ENCODE measurements around the gene RBMS3. TPM values are rescaled to one million over a fixed set of nuclear protein-coding genes. Genes with fewer than 3 reads are reported as not detected.

RBMS3 gene
- total RNA-seq, 1 donor from 2014 or later: 33.0 TPM

GRCh38 chr3:29452934-29453283, 172.0 kb downstream of the RBMS3 start:
- Mint-ChIP-seq H3K27ac (ENCODE audit: unreplicated experiment) (no peak overlapping the region), H3K27me3 (ENCODE audit: low read depth, unreplicated experiment) (no peaks in the 10 kb centered on the region), H3K4me3 (ENCODE audit: unreplicated experiment) (no peak overlapping the region), H3K36me3 (ENCODE audit: low read depth, unreplicated experiment) (peaks cover 7% of the 10 kb centered on the region), H3K4me1 (ENCODE audit: low read depth, unreplicated experiment) (peaks cover 17% of the 10 kb centered on the region), H3K9me3 (ENCODE audit: unreplicated experiment) (no peaks in the 10 kb centered on the region)
- Histone ChIP-seq H4K20me1 (ENCODE audit: insufficient read depth, low read length) (no peaks in the 10 kb centered on the region), H2AFZ (ENCODE audit: low read depth, low read length) (no peak overlapping the region), H3K27me3 (ENCODE audit: insufficient read depth, low read length) (no peaks in the 10 kb centered on the region), H3K9ac (ENCODE audit: low read length) (no peak overlapping the region), H3K9me3 (ENCODE audit: insufficient read depth, low read depth, low read length) (no peaks in the 10 kb centered on the region), H3K79me2 (ENCODE audit: insufficient read depth, low read length) (no peaks in the 10 kb centered on the region), H3K4me3 (ENCODE audit: insufficient read depth, low read depth, low read length) (no peak overlapping the region), H3K4me1 (ENCODE audit: insufficient read depth, low read length) (no peaks in the 10 kb centered on the region), H3K27ac (ENCODE audit: low read depth, low read length) (no peak overlapping the region), H3K4me2 (ENCODE audit: low read length) (peak overlapping the region; percentile 8), H3K36me3 (ENCODE audit: insufficient read depth, low read length) (peaks cover 4% of the 10 kb centered on the region)
- TF ChIP-seq EZH2 (IDR thresholded peaks at IDR 0.05; ENCODE audit: insufficient read depth, low read length) (no peak), CTCF (IDR thresholded peaks at IDR 0.05; ENCODE audit: insufficient read depth, low read depth, low read length) (no peak)
- FAIRE-seq: no peak
- DNase-seq (ENCODE audit: low read depth): no peak

- Histone ChIP-seq H3K79me2 (ENCODE audit: insufficient read depth, low read length) (no peaks in the 10 kb centered on the region), H3K4me1 (ENCODE audit: insufficient read depth, low read length) (no peaks in the 10 kb centered on the region), H2AFZ (ENCODE audit: low read depth, low read length) (no peak overlapping the region), H3K4me3 (ENCODE audit: insufficient read depth, low read depth, low read length) (no peak overlapping the region), H3K9ac (ENCODE audit: low read length) (no peak overlapping the region), H3K27ac (ENCODE audit: low read depth, low read length) (no peak overlapping the region), H3K27me3 (ENCODE audit: insufficient read depth, low read length) (no peaks in the 10 kb centered on the region), H3K9me3 (ENCODE audit: insufficient read depth, low read depth, low read length) (no peaks in the 10 kb centered on the region), H4K20me1 (ENCODE audit: insufficient read depth, low read length) (no peaks in the 10 kb centered on the region), H3K36me3 (ENCODE audit: insufficient read depth, low read length) (peaks cover 4% of the 10 kb centered on the region), H3K4me2 (ENCODE audit: low read length) (peak overlapping the region; percentile 8)
- DNase-seq (ENCODE audit: low read depth) (no peak), FAIRE-seq (no peak)
- Mint-ChIP-seq H3K36me3 (ENCODE audit: low read depth, unreplicated experiment) (peaks cover 5% of the 10 kb centered on the region), H3K4me3 (ENCODE audit: unreplicated experiment) (no peak overlapping the region), H3K9me3 (ENCODE audit: unreplicated experiment) (no peaks in the 10 kb centered on the region), H3K4me1 (ENCODE audit: low read depth, unreplicated experiment) (peaks cover 13% of the 10 kb centered on the region), H3K27ac (ENCODE audit: unreplicated experiment) (no peak overlapping the region), H3K27me3 (ENCODE audit: low read depth, unreplicated experiment) (no peaks in the 10 kb centered on the region)
- TF ChIP-seq EZH2 (IDR thresholded peaks at IDR 0.05; ENCODE audit: insufficient read depth, low read length) (no peak), CTCF (IDR thresholded peaks at IDR 0.05; ENCODE audit: insufficient read depth, low read depth, low read length) (no peak)
These were observed 172.6 kb downstream of the RBMS3 start for GRCh38 chr3:29453284-29454001.

GRCh38 chr3:29454161-29454611, 173.3 kb downstream of the RBMS3 start:
- Mint-ChIP-seq H3K27me3 (ENCODE audit: low read depth, unreplicated experiment) (no peaks in the 10 kb centered on the region), H3K4me3 (ENCODE audit: unreplicated experiment) (no peak overlapping the region), H3K36me3 (ENCODE audit: low read depth, unreplicated experiment) (peaks cover 5% of the 10 kb centered on the region), H3K9me3 (ENCODE audit: unreplicated experiment) (no peaks in the 10 kb centered on the region), H3K4me1 (ENCODE audit: low read depth, unreplicated experiment) (peaks cover 10% of the 10 kb centered on the region), H3K27ac (ENCODE audit: unreplicated experiment) (no peak overlapping the region)
- H3K27me3 ChIP-seq (ENCODE audit: insufficient read depth, low read length): no peaks in the 10 kb centered on the region
- no peak overlapping the region for H3K4me3 ChIP-seq (ENCODE audit: insufficient read depth, low read depth, low read length)
- no peaks in the 10 kb centered on the region for H4K20me1 ChIP-seq (ENCODE audit: insufficient read depth, low read length)
- H3K9ac ChIP-seq (ENCODE audit: low read length): no peak overlapping the region
- H3K9me3 ChIP-seq (ENCODE audit: insufficient read depth, low read depth, low read length): no peaks in the 10 kb centered on the region
- no peak overlapping the region for H3K27ac ChIP-seq (ENCODE audit: low read depth, low read length)
- H3K79me2 ChIP-seq (ENCODE audit: insufficient read depth, low read length): no peaks in the 10 kb centered on the region
- no peak overlapping the region for H3K4me2 ChIP-seq (ENCODE audit: low read length)
- no peaks in the 10 kb centered on the region for H3K4me1 ChIP-seq (ENCODE audit: insufficient read depth, low read length)
- FAIRE-seq (no peak), DNase-seq (ENCODE audit: low read depth) (no peak)
- no peak overlapping the region for H2AFZ ChIP-seq (ENCODE audit: low read depth, low read length)
- no peaks in the 10 kb centered on the region for H3K36me3 ChIP-seq (ENCODE audit: insufficient read depth, low read length)
- no peak for TF ChIP-seq EZH2 (IDR thresholded peaks at IDR 0.05; ENCODE audit: insufficient read depth, low read length)
- TF ChIP-seq CTCF (IDR thresholded peaks at IDR 0.05; ENCODE audit: insufficient read depth, low read depth, low read length): no peak
